ENCODE results near the gene GTF2H2C.
A peak's percentile ranks its signal among the peaks of the same experiment; 100 is the strongest.
"Not testable (repeated sequence)": the region's sequence is repeated elsewhere in the genome, so short reads cannot be mapped to it uniquely, and the experiment has no call there.

Gene GTF2H2C

DNA sequence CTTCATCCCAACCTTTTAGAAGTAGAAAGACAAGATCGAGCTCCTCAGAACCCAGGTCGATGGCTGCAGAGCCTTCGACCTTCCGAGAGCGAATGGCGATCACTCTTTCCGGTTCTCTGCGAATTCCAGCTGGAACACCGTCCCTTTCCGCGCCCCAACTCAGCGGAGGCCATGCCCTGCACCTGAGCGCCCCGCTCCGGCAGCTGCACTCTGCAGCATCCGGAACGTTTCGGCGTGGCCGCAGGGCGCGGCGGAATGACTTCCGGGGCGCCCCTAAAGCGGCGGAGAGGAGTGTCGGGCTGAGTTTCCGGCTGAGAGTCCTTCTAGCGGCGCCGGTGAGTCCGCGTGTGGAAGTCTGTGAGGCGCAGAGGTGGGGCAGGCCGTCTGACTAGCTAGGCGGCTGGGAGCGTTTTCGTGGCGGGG is at the start of gene GTF2H2C:
Gene GTF2H2C (plus strand): TSS at position 284 of the 423 bp plus-strand sequence. CDS start 4,942 bp downstream, outside the sequence.
- DNase-seq (ENCODE audit: low spot score), result peak; percentile 78

DNA sequence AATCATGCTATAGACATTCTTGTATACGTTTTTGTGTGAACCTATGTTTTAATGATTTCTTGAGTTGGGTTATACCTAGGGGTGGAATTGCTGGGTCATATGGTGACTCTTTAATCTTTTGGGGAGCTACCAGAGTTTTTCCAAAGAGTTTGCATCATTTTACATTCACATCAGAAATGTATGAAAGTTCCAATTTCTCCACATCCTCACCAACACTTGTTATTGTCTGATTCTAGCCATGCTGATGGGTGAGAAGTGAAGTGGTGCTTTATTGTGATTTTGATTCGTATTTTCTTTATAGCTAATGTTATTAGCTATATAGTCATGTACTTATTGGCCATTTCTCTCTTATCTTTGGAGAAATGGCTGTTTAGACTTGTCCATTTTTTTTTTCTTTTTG is 49.3 kb upstream of the GTF2H2C start:
- no peak for DNase-seq (ENCODE audit: low spot score)

DNA sequence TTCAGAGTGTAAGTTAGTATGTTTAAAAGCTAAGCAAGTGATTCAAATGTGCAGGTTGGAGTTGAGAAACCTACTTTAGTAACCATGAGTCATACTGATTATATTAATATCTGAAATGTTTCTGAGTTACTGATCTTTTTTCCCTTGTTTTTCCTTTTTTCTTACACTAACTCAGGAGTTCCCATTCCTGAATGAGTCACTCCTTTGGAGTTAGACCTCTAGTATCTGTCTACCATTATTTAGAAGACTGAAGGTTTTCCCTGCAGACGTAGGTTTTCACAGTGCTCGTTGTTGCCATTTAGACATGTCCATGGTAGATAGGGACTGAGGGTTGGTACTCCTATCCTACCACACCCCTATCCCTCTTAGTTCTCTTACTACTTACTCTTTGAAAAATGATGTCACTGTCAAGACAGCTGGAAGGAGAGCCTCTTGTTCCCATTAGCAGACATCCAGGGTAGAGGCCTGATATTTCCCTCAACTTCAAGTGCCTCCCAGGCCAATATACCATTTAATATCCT is 47.2 kb upstream of the GTF2H2C start:
- no peak for DNase-seq (ENCODE audit: low spot score)

DNA sequence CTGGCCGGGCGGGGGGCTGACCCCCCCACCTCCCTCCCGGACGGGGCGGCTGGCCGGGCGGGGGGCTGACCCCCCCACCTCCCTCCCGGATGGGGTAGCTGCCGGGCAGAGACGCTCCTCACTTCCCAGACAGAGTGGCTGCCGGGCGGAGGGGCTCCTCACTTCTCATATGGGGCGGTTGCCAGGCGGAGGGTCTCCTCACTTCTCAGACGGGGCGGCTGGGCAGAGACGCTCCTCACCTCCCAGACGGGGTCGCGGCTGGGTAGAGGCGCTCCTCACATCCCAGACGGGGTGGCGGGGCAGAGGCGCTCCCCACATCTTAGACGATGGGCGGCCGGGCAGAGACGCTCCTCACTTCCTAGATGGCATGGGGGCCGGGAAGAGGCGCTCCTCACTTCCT is 44.4 kb upstream of the GTF2H2C start:
- DNase-seq (ENCODE audit: low spot score), result not testable (repeated sequence)

DNA sequence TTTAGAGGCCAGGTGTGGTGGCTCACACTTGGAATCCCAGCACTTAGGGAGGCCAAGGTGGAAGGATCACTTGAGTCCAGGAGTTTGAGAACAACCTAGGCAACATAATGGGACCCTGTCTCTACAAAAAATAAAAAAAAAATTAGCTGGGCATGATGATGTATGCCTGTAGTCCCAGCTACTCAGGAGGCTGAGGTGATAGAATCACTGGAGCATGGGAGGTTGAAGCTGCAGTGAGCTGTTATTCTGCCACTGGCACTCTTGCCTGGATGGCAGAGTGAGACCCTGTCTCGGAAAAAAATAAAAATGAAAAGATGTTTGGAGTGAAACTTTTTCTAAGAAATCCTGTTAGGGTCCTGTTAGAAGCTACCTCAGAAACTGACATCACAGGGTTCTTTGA is 43.2 kb upstream of the GTF2H2C start:
- DNase-seq (ENCODE audit: low spot score), result no peak

DNA sequence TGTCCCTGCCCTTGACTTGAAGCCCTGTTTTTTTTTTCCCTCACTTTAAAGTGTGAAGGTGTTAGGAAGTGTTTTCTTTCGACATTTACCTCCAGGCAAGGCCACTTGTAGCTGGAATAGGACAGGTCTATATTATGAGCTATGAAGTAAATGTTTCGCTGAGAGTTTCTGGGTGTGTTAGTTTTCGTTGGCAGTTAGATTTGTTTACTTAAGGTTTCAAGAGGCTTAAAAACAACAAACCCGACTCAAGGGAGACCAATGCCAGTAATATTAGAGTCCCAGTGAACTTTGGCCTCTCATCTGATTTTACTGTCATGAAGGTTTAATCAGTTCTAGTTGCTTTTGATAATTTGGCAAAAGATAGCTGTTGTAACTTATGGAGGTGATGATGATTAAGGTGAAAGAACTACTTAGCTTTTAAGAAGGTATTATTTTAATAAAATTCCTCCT is 42.2 kb upstream of the GTF2H2C start:
- DNase-seq (ENCODE audit: low spot score), result no peak

DNA sequence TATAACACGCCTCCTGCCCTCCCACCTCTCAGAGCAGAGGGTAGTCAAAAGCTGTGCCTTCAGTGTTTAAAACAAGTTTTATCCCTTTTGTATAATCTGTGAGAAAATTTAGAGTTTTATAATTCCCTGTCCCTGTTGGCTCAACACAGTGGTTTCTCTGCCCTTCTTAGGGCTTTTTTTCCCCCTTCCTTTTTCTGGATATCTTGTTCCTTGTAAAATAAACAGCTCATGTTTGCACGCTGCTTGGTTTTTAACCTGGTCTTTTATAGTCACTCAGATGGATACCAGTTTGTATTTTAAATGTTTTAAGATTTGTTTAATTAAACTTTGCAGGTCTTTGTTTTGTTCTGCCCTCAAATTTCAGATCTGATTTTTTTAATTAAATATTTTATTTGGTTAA is 40.7 kb upstream of the GTF2H2C start:
- DNase-seq (ENCODE audit: low spot score), result no peak

DNA sequence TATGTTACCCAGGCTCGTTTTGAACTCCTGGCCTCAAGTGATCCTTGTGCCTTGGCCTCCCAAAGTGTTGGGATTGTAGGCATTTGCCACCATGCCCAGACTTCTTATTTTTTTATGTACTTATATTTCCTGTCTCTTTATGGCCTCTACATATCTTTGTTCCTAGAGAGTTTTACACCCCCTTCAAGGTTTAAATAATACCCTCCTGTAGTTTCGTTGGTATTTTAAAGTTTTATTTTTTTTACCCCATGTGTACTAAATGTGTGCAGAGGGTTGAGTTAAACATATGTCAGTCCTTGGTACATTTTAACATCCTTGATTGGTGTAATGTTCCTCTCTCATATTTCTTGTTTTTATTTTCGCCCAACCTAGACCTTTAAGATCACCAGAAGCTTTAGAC is 38.0 kb upstream of the GTF2H2C start:
- DNase-seq (ENCODE audit: low spot score), result no peak

DNA sequence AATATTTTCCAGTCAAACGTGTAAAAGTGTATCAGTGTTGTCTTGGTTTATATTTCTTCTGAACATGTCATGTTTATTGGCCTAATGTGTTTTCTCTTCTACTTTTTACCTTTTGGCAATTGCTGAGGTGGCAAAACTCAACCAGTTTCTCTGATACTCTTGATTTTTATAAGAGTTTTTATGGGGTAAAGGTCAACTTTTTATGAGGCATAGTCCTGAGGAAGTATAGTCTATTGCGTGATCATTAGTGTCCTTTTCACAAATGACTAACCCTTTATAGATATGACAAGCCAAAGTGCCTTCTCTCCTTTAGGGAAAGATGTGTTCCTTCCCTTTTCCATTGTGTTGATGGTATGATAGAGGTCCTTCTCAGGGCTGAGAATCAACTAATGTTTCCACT is 34.5 kb upstream of the GTF2H2C start:
- no peak for DNase-seq (ENCODE audit: low spot score)

DNA sequence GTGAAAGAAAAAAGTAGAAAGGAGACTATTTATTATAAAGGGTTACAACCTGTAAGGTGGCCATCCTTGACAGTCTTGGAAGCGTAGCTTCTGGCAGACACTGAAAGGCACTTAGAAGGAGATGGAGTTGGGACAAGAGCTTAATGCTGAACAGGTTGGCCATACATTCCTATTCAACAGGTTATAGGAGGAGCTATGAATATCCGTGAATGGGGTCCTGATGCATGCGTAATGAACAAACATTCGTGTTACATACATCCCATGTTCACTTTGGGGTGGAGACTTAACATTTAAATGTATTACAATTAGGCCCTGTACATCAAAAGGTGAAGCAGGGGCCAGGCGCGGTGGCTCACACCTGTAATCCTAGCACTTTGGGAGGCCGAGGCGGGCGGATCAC is 33.3 kb upstream of the GTF2H2C start:
- DNase-seq (ENCODE audit: low spot score), result no peak

DNA sequence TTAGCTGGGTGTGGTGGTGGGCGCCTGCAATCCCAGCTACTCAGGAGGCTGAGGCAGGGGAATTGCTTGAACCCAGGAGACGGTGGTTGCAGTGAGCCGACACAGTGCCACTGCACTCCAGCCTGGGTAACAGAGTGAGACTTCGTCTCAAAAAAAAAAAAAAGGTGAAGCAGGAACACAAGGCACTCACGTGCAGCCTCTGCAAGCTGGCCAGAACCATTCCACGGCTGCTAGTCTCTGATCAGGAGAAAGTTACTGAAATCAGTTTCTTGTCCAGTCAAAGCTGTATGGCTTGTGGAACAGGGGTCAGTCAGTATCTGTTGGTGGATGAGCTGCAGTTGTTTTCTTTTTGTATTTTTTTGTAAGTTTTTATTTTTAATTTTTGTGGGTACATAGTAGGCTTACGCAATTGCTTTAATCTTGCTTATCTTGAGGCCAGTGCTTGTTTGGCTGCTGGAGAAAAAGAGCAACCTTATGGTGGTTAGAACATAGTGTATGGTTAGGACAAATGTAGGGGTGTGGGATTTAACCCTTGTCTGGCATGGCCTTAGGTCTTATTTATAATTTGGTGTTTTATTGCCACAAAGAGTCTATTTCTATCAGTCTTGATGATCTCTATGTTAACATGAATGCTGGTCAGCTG is 32.7 kb upstream of the GTF2H2C start:
- DNase-seq (ENCODE audit: low spot score), result no peak

DNA sequence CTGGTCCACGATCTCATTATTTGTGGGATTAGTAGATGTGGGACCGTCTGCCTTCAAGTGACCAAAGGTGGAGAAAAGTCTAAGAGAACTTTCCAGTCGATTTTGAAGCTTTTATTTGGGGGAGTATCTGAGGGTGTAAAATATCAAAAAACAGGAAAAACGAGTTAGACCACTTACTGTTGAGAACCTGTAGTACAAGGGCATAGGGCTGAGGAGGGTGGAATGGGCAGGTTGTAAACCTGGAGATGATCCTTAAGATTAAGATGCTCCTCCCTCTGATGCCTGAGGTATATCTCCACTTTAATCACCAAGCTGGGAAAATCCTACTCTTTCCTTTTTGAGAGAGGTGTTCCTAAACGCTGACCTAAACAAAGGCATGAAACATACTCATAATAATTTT is 32.0 kb upstream of the GTF2H2C start:
- no peak for DNase-seq (ENCODE audit: low spot score)

DNA sequence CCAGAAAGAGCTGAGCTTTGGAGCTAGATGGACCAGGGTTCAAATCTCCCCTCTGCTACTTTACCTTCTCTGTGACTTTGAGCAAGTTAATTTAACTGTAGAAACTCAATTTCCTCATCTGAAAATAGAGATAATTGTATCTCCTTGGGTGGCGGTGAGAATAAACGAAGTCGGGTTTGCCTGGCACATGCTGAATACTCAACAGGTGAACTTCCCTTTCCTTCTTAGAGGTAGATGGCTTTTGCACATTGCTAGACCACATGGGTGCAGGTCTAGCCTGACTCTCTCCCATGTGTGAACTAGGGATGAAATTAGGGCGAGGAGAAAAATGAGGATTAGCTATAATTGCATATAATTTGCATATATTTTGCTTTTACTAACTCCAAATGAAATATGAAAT is 31.4 kb upstream of the GTF2H2C start:
- no peak for DNase-seq (ENCODE audit: low spot score)

DNA sequence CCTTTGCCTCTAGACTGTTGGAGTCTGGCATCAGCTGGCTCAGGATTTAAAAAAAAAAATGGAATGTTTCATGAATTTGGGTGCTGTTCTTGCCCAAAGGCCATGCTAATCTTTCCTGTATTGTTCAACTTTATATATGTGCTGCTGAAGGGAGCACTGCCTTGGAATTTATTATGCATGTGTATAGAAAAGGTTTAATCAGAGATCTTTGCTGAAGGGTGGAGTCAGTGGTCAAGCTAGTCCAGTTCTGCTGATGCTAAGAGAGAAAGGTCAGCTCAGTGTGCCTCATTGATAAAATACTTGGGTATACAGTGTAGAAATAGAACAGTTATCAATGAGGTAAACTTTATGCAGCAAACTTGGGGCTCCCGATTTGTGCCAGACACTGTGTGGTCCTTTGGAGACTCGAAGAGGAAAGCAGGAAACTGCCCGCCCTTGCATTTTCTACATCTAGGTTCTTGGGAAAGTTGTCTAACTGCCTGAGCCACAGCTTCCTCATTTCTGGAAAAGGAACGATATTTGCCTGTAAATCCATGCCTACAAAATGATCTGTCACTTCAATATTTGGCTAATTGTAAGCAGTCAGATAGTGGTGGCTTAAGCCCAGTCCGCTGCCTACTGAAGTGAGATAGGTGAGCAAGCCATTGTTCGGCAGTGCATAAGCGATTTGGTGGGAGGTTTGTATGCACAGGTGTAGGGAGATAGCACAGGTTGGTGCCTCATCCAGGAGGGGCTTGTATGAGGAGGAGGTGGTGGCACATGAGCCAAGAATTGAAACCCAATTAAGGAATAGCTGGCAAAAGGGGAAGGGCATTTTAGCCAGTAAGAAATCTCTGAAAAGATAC is 29.2 kb upstream of the GTF2H2C start:
- no peak for DNase-seq (ENCODE audit: low spot score)

DNA sequence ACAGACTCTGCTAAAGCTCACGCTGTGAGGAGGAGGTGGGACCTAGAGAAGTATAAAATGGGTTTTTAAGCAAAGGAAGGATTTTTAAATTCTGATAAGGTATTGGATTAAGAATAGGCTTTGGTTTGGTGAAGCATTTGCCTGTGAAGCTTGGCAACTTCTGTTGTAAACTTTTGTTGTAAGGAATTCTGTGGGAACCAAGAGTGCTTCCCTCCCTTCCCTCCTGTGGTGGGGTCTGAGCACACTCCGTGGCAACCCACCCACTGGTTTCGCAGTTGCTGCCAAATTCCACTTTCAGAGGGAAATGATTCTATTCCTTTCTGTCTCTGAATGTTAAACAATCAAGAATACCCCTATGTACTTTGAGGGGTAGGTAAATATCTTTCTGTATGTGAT is 28.6 kb upstream of the GTF2H2C start:
- no peak for DNase-seq (ENCODE audit: low spot score)

DNA sequence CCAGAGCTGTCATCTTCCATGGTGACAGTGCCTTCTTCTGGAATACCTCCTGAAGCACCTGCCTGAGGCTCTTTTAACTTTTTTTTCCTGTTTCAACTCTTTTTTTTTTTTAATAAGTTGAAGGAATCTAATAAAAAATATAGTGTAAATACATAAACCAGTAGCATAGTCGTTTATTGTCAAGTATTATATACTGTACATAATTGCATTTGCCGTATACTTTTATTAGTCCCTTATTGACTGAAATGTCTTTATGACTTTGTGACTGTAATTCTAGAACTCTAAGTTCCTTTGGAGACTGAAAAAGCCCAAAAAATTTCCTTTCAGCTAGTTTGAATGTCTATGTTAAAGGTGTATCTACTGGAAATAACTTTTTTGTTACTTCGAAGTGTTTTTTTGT is 22.1 kb upstream of the GTF2H2C start:
- DNase-seq (ENCODE audit: low spot score), result not testable (repeated sequence)

DNA sequence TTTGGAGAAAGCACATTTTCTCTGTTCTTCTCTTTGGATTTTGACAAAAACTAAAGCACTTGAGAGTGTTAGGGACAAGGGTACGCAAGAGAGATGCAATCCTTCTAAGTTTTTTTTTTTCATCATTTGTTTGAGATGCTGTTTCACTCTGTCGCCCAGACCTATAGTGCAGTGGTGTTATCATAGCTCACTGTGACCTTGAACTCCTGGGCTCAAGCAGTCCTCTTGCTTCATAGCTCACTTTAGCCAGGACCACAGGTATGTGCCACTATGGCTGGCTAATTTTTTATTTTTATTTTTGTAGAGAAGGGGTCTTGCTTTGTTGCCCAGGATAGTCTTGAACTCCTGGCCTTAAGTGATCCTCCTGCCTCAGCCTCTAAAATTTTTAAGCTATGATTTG is 21.3 kb upstream of the GTF2H2C start:
- not testable (repeated sequence) for DNase-seq (ENCODE audit: low spot score)

DNA sequence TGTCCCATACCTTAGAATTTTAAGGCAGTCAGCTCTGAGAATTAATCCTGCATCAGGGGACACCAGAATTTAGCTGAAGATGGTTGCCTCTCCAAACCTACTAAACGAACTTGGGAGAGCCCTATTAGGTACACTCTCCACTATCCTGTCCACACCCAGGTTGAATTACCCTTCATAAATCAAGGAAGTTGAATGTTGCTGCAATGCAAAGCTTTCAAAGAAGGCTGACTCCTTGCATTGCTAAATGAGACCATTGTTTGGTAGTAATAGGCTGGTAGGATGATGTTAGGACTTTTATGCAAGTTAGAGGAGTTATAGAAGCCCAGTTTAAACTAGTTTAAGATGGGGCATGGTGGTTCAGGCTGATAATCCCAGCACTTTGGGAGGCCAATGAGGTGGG is 18.6 kb upstream of the GTF2H2C start:
- not testable (repeated sequence) for DNase-seq (ENCODE audit: low spot score)

DNA sequence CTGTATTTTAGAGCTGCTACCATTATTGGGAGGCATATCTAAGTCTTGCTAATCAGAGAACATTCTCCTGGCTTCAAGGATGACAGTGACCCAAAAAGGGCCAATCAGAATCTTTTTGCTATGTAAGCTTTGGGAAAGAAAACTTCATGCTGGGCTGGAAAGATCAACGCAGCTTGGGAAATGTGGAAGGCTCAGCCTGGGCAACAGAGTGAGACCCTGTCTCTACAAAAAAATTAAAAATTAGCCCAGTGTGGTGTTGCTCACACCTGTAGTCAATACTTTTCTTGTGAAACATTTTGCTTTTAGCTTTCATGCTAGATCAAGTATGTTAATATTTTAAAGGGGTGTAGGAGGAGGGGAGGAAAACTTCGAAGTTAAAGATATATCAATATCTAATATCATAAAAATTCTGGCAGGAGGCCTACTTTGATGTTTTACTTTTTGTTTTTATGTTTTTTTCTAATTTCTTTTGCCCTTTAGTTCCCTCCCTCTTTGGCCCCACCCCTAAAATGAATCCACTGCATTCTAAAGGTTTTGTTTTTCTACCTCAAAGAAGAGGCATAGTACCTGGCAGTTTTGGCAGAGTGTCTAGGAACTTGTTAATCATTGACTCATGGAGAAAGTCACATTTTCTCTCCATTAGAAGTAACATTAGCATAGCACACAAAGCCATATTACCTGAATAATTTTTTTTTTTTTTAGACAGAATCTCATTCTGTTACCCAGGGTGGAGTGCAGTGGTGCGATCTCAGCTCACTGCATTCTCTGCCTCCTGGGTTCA is 17.0 kb upstream of the GTF2H2C start:
- DNase-seq (ENCODE audit: low spot score), result not testable (repeated sequence)

DNA sequence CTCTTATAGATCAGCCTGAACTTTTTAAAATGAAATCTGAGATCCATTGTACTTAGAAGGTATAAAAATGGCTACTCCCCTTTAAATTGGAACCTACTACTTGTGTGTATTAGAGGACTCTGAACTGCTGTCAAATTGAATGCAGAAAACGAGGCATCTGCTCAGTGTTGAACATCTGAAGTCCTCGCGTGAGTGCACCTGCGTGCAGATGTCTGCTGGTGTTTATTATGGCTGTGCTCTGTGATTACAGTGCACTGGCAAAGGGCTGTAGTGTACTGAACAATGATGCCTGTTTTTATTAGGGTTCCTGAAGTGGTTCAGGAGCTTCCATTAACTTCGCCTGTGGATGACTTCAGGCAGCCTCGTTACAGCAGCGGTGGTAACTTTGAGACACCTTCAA is 15.4 kb upstream of the GTF2H2C start:
- not testable (repeated sequence) for DNase-seq (ENCODE audit: low spot score)

DNA sequence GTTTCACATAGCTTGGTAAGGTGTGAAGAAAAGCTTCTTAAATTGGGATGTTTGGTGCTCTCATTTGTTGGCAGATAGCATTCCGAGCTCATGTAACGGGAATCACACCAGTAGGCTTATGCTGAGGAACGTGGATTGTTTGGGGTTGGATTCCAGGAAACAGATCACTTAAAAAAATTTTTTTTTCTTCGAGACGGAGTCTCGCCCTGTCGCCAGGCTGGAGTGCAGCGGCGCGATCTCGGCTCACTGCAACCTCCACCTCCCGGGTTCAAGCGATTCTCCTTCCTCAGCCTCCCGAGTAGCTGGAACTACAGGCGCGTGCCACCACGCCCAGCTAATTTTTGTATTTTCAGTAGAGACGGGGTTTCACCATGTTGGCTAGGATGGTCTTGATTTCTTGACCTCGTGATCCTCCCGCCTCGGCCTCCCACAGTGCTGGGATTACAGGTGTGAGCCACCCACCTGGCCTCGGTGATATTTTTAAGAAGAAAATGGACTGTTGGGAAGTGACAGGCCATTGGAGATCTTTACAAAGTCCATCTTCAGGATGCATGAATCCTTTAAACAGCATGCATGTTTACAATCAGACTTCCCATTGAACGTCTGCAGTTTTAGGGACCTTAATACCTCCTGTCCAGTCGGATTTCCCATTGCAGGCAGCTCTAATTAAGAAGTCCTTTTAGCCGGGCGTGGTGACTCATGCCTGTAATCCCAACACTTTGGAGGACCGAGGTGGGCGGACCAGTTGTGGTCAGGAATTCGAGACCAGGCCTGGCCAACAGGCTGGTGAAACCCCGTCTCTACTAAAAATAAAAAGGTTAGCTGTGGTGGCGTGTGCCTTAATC is 818 bp downstream of the GTF2H2C start:
- DNase-seq (ENCODE audit: low spot score), result not testable (repeated sequence)
